B cell (primary cell): ENCODE data around the gene ACBD3.

Experiments
- EZH2 ChIP-seq: IDR thresholded peaks from 2 replicates; pipeline ENCODE4 v1.6.1; 2012; ENCODE audit warnings: borderline replicate concordance, low read depth, mild to moderate bottlenecking, moderate library complexity, low read length; ENCODE audit not compliant: insufficient read depth, poor library complexity, severe bottlenecking
- TF ChIP-seq, protein P1 (sequence below): fragments of 200-600 bp; IDR thresholded peaks from one replicate; pipeline ENCODE4 v1.8.0; 2022; ENCODE audit warnings: antibody characterized with exemption, mild to moderate bottlenecking

- TF ChIP-seq, protein P1, sequence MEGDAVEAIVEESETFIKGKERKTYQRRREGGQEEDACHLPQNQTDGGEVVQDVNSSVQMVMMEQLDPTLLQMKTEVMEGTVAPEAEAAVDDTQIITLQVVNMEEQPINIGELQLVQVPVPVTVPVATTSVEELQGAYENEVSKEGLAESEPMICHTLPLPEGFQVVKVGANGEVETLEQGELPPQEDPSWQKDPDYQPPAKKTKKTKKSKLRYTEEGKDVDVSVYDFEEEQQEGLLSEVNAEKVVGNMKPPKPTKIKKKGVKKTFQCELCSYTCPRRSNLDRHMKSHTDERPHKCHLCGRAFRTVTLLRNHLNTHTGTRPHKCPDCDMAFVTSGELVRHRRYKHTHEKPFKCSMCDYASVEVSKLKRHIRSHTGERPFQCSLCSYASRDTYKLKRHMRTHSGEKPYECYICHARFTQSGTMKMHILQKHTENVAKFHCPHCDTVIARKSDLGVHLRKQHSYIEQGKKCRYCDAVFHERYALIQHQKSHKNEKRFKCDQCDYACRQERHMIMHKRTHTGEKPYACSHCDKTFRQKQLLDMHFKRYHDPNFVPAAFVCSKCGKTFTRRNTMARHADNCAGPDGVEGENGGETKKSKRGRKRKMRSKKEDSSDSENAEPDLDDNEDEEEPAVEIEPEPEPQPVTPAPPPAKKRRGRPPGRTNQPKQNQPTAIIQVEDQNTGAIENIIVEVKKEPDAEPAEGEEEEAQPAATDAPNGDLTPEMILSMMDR: no peak
- TF ChIP-seq EZH2: no peak
Measured at GRCh38 chr1:226129230-226129629, 57.3 kb downstream of the ACBD3 start.
